HG03558 (cell line): Measurements from ENCODE around the gene POLR2F.
"Not testable (repeated sequence)": the region's sequence is repeated elsewhere in the genome, so short reads cannot be mapped to it uniquely, and the experiment has no call there.

ENCODE experiments used
- ATAC-seq: cut with Tn5 transposase; IDR thresholded peaks from one replicate; pipeline ENCODE4 v1.9.1; 2021; ENCODE audit warnings: moderate number of reproducible peaks; ENCODE audit not compliant: unreplicated experiment; ENCODE audit errors: extremely low read depth

POLR2F gene

DNA sequence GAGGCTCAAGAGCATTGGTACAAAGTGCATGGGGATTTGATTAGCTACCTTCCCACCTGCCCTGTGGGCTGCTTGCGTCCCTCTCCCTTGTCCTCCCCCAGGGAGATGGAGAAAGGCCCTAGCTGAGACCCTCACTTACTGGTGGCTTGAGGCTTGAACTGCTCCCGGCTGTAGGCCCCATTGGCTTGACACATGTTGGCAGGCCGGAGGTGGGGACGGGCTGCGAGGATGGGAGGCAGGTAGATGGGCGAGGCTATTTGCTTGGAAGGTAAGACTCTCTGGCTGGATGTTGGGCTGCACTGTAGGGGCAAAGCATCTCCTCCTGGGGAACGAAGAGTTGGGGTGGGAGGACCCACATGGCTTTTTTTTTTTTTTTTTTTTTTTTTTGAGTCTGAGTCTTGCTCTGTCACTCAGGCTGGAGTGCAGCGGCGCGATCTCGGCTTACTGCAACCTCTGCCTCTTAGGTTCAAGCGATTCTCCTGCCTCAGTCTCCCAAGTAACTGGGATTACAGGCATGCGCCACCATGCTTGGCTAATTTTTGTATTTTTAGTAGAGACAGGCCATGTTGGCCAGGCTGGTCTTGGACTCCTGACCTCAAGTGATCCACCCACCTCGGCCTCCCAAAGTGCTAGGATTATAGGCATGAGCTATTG lies 6.2 kb upstream of the POLR2F start:
- not testable (repeated sequence) for ATAC-seq

DNA sequence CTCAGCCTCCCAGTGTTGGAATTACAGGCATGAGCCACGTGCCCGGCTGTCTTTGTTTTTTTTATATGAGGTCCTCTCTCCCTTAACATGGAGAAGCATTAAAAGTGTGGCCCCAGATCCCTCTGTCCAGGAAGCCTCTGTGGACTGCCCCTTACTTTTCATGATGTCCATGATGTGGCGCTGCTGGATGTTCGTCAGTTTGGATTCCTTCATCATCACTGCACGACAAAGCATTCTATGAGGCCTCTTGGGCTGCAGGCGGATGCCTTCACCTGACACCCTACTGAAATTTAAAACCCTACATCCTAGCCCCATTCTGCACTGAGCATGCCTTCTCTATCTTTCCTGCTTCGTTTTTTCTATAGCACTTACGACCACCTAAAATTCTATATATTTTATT lies 2.2 kb upstream of the POLR2F start:
- ATAC-seq, result no peak

DNA sequence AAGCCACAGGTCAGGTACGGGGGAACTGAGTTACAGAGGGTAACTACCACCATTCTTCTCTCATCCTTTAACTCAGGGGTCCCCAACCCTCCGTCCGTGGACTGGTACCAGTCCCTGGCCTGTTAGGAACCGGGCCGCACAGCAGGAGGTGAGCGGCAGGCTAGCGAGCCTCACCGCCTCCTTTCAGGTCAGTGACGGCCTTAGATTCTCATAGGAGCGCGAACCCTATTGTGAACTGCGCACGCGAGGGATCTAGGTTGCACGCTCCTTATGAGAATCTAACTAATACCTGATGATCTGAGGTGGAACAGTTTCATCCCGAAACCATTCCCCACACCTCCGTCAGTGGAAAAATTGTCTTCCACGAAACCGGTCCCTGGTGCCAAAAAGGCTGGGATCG lies 870 bp upstream of the POLR2F start:
- ATAC-seq, result not testable (repeated sequence)

DNA sequence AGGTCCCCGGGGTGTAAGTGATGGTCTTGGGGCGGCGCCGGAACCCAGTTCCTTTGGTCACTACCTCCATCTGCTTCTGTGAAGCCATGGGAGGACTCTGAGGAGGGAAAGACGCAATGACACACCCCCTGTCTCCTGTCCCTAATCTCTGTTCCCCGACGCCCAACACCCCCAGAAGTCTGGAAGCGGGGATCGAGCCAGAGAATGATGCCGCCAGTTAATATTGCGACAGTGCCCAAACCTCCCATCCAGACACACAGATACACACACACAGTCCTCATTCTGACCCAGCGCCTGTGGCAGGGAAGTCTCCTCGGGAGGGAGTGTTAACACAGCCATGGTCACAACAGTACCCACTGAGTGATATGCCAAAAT lies 450 bp upstream of the POLR2F start:
- no peak for ATAC-seq

DNA sequence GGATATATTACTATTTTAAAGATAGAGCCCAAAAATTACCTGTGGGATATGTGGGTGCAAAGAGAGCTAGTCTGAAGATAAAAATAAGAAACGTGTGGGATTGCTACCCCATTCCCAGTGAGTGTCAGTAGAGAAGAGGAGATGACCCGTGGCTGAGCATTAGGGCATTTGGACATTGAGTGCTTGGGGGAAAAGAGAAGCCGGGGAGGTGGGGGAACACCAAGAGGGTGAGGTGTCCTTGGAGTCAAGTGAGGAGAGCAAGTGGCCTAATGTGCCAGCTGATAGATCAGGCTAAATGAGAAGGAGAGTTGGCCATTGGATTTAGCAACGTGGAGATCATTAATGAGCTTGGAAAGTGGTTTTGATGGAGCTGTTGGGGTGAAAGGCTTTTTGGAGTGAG lies 1.2 kb downstream of the POLR2F start:
- no peak for ATAC-seq

DNA sequence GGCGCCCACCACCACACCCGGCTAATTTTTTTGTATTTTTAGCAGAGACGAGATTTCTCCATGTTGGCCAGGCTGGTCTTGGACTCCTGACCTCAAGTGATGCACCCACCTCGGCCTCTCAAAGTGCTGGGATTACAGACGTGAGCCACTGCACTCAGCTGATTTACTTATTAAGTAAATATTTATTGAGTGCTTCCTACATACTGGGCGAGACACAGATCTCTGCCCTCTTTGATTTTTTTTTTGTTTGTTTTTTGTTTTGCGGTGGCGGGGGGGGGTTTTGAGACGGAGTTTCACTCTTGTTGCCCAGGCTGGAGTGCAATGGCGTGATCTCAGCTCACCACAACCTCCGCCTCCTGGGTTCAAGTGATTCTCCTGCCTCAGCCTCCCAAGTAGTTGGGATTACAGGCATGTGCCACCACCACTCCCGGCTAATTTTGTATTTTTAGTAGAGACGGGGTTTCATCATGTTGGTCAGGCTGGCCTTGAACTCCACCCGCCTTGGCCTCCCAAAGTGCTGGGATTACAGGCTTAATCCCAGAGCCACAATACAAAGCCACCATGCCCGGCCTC lies 2.4 kb downstream of the POLR2F start:
- not testable (repeated sequence) for ATAC-seq

DNA sequence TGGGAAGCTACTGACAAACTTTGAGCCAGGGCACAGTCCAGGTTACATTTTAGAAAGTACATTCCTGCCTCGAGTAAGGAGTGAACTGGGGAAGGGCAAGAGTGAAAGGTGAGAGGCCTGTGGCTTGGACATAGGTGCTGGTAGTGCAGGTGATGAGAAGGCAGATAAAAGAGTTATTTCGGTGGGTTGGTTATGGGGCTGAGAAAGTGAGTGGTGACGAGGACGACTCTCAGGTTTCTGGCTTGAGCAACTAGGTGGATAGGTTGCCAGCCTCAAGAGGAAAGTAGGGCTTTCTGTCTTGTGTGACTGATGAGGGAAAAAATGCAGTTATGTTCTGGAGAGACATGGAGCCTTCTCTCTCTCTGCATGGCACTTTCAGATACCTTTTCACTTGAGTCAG lies 3.7 kb downstream of the POLR2F start:
- no peak for ATAC-seq

DNA sequence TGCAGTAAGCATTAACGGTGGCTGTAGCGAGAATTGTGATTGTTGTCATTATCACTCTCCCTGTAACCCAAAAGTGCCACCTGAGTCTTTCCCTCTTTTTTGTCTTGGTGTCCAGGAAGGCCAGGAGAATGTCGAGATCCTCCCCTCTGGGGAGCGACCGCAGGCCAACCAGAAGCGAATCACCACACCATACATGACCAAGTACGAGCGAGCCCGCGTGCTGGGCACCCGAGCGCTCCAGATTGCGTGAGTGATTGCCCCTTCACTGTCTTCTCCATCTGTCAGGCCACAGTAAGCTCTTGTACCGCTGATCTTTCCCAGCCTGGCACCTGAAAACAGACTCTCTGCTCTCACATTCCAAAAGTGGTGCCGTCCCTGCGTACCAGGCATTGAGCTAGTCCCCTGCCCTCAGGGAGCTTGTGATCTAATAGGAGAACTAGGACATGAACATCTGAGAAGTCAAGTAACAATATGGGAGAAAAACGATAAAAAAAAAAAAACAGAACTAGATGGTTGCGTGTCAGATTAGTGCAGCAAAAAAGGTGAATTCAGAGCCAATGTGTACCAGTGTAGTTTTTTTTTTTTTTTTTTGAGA lies 5.8 kb downstream of the POLR2F start:
- ATAC-seq, result no peak

DNA sequence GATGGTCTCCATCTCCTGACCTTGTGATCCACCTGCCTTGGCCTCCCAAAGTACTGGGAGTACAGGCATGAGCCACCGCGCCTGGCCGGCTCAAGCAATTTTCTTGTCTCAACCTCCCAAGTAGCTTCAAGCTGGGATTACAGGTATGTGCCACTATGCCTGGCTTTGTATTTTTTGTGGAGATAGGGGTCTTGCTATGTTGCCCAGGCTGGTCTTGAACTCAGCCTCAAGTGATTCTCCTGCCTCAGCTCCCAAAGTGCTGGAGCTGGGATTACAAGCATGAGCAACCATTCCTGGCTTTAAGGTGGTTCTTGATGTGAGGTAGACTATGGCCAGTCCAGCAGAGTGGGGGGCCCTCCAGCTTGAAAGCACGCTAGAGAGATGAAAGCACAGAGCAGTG lies 7.6 kb downstream of the POLR2F start:
- no peak for ATAC-seq

DNA sequence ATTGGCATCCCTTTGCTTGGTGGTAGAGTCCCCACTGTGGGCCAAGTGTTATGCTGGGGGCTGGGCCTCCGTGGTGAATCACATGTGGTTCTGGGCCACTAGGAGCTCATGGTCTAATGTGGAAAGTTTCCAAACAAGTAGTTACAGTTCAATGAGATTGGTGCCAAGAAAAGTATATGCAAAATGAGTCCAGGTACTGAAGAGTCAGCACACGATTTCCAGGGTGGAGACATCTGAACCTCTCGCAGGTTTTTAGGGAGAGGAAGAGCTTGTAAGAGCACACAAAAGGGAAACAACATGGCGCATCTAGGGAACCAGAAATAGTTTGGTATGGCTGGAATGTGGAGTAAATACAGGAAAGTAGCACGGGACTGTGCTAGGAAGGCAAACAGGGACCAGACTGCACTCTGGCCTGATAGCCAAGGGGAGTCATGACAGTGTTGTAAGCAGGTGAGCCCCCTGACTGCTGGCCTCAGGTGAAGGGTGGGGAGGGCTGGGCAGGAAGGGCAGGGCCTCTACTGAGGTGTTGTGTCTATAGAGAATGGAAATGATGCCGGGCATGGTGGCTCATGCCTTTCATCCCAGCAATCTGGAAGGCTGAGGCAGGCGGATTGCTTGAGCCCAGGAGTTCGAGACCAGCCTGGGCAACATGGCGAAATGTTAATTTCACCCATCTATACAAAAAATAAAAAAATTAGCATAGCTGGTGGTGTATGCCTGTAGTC lies 12.6 kb downstream of the POLR2F start:
- no peak for ATAC-seq

DNA sequence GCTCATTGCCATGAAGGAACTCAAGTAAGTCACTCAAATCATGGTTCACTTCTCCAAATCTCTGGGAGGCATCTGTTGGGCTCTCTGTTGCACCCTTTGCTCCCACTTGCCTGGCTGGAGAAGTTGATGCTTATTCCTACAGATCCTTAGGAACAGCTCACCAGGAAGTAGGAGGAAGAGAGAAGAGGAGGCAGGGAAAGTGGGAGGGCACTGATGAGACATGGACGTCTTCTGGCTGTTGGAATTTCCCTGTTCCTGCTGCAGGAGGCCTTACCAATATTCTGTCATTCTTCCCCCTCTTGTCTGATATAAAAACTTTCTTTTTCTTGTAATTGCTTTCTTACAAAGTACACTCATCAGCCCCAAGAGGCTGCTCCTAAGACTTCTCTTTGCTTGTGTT lies 13.6 kb downstream of the POLR2F start:
- ATAC-seq, result no peak

DNA sequence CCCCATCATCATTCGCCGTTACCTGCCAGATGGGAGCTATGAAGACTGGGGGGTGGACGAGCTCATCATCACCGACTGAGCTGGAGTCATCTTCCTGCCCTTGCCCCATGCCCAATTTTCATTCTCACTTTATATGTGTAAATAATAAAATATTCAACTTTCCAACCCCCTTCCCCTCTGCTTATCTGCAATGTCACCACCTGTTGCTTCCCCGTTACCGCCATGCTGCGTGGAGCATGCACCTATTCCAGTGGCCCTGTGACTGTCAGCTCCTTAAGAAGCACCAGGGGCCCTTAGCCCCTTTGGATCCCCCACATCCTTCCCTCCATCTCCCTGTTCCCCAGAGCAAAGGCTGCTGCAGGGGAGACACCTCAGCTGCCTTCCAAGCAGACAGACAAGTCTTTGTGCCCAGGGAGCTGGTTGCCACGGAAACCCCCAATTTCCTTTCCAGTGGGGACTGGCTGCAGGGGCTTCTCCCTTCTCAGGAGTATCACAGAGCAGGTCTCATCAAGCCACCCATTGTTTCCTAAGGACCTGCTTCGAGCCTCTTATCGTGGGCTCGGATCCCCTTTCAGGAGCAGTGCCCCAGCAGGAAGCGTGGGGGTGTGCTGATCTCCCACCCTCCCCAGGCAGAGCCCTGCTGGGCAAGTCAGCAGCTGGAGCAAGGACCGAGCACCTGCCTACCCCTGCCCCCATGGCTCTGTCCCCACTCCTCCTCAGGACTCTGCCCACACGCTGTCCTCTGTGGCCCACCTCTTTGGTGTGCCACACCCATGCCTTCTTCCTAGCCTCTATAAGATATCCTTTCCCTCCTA lies 14.3 kb downstream of the POLR2F start:
- no peak for ATAC-seq

DNA sequence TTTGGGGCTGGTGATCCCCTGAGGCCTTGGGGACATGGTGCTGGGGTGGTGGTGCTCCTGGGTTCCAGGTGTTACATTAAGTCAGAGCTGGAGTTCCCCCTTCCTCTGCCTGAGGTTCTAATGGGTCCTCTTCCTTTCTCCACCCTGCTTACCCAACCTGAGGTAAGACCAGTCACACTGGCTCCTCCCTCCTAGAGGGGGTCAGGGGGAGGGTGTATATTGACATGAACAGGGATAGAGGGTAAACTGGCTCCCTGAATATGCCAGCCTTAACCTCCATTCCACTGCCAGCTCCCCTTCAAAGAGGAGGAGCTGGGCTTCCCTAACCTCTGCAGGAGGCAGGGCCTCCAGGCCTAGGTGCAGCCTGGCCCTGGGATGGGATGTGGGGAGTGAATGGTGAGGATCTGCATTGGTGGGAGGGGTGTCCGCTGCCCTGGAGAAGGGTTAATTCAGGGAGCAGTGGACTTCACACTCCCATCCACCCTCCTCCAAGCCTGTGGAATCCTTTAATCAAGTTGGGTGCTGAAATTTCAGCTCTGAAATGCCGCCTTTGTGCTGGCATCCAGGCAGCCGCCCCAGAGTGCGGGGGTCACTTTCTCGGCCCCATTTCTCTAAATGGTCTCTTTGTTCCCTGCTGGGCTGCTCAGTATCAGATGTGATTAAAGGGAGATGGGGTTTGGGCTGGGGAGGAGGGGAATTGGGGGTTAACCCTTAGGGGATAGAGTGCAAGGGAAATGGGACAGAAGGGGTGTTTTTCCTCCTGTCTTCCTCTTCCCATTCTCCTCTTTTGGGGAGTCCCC lies 15.2 kb downstream of the POLR2F start:
- no peak for ATAC-seq

DNA sequence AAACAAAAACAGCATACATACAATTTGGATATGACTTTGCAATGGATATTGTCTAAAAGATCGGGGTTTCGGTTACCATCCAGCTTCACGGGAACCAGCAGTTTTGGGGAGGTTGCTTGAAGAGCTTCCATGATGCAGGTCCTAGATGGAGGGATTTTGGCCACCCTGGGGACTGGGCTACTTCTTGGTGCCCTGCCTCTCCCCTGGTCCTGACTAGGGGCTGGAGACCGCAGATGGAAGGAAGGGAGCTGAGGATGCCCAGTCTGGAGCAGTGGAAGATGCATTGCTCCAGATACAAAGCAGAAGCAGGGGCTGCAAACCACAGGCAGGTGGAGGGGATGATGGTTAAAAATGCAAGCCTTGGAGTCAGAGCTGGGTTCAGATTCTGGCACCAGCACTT lies 17.4 kb downstream of the POLR2F start:
- ATAC-seq, result no peak

DNA sequence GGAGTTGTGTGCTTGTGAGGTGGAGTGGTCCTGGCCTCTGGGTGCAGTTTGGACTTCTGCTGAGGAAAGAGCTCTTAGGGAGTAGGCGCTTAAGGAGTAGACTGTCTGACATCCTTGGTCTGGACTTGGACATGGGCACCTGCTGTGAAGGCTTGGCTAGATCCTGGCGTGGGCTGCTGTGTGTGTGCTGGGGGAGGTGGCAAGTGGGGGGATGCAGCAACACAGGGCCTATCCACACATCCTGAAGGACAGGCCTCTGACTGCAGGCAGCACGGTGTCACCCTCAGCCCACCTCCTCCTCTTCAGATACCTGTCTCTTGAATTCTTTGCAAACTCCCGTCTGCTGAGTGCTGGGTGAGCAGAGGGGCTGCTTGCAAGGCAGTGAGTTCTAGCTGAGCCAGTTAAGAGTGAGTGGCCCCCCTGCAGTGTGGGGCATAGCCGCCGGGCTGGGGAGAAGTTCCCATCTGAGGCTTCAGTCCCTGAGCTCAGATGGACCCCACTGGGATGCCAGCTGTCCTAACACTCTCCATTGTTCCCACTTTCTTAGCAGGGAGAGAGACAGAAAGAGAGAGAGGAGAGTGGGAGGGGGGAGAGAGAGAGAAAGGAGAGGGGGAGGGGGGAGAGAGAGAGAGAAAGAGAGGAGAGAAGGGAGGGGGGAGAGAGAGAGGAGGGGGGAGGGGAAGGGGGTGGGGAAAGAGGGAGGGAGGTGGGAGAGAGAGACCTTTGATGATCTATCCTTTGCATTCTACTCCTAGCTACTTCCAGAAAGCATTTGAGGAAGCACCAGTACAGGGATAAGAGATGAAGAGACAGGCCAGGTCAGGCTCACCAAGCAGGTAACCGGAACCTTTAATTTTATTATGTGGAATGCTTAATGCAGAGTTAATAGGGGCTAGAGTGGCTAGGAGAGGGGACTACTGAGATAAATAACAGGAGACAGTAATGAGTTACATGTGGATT lies 18.3 kb downstream of the POLR2F start:
- no peak for ATAC-seq

DNA sequence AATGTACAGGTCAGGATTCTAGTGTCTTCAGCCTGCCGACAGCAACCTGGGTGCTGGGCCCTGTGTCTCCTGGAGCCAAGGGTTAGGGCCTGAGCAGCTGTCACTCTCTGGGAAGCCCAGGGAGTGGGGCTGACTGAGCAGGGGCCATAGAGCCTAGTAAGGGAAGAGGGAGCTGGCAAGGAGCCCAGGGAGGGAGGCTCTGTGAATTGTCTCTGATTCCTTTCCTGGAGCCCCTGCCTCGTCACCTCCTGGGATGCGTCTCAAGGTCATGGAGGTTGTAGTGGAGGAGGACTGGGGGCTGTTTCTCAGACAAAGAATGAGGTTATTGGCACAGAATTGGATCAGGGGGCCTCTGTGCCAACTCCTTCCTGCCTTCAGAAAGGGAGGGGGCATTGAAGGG lies 19.0 kb downstream of the POLR2F start:
- no peak for ATAC-seq

DNA sequence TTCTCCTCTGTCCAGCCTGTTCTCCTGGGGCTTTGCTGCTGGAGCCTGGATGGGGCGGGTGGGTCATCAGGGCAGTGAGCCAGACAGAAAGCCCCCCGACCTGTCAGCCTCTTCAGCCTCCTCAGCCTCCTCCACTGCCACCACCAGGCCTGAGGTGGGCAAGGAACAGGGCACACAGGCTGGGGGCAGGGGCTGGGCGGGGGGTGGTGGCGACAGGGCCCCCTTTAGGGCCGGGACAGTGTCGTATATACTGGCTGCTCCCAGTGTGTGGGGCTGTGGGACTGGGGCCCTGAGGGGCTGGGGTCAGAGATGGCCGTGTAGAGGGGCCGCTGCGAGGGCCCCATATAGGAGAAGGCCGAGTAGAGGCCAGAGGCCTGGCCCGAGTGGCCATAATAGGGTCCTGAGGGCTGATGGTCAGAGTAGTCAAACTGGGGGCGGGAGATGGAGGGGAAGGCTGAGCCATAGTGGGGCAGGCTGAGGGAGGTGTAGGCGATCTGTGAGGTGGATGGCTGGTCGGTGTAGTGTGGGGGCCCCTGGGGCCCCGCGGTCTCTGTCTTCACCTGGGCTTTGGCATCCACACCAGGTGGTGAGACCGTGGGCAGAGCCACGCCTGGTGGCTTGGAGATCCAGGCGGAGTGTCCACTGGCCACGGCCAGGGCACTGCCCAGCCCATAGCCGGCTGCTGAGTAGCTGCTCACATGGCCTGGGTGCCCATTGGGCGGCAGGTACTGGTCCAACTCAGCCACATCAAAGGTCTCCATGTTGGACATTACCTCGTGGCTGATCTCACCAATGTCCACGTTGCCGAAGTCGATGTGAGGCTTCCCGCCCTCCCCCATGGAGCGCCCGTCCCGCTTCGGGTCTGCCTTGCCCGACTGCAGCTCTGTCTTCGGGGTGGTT lies 20.0 kb downstream of the POLR2F start:
- no peak for ATAC-seq

DNA sequence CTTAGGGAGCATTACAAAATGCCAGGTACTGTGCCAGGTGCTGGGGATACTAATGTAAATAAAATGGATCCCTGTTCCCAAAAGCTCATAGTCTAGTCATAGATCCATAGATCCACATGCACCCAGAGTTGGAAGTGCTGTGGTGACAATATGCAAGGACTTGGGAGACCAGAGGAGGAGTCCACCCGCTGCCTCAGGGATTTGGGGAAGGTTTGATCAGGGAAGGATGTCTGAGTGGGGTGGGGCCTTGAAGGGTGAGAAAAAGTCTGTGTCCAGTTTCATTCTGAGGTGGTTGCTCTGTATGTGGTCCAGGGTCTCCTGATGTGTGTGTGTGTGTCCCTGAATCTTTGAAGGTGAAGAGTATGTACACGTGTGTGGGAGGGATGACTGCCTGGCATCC lies 21.7 kb downstream of the POLR2F start:
- no peak for ATAC-seq
